Body of pancreas (tissue), 4 donors: ENCODE results near the gene ARSG. TPM values are rescaled to one million over a fixed set of nuclear protein-coding genes. Genes with fewer than 3 reads are reported as not detected.
"Not testable (repeated sequence)": the region's sequence is repeated elsewhere in the genome, so short reads cannot be mapped to it uniquely, and the experiment has no call there.

Experiments
- ATAC-seq: fragments of 150-250 bp; one replicate; pipeline ENCODE4 v1.9.1; 2016
- DNase-seq, 4 donors: peaks; one replicate each; pipeline ENCODE4 v3.0.0-alpha.2; 2019
- H3K27ac ChIP-seq, 4 donors: fragments of 200-600 bp; sonication (generic); 1 replicate in 3 of 4; 2 replicates in 1 of 4; pipeline versions ENCODE4 v1.5.1 to v1.6.1; 2016 to 2019; ENCODE audit warnings: mild to moderate bottlenecking in 1 of 4, mixed read lengths in 1 of 4, moderate library complexity in 1 of 4
- H3K27me3 ChIP-seq, 2 donors: fragments of 200-600 bp; sonication (generic); one replicate each; pipeline ENCODE4 v1.6.0; 2016; ENCODE audit warnings: mild to moderate bottlenecking in 1 of 2
- H3K36me3 ChIP-seq, 2 donors: fragments of 200-600 bp; sonication (generic); replicated peaks in 1 of 2; 2 replicates each; pipeline ENCODE4 v1.5.1; 2016; ENCODE audit warnings: low read depth in 2 of 2; ENCODE audit not compliant: insufficient read depth in 1 of 2
- H3K4me1 ChIP-seq: fragments of 200-600 bp; sonication (generic); one replicate; pipeline ENCODE4 v1.6.0; 2016
- H3K4me3 ChIP-seq, 2 donors: fragments of 200-600 bp; sonication (generic); 1 replicate in 1 of 2; 2 replicates in 1 of 2; pipeline ENCODE4 v1.5.1; 2016 to 2019
- H3K9me3 ChIP-seq, 3 donors: fragments of 200-600 bp; sonication (generic); 1 replicate in 2 of 3; 2 replicates in 1 of 3; pipeline ENCODE4 v1.5.1; 2016
- CTCF ChIP-seq, 7 experiments: fragments of 450-650 bp in 4 of 7; fragments of 200-600 bp in 3 of 7; sonication (generic) in 3 of 7; IDR thresholded peaks; one replicate each; pipeline ENCODE4 v1.5.1; 2016 to 2019; ENCODE audit warnings: antibody characterized with exemption in 7 of 7
- POLR2A ChIP-seq, 3 donors: fragments of 450-650 bp; IDR thresholded peaks; one replicate each; pipeline ENCODE4 v1.6.1; 2016; ENCODE audit warnings: antibody characterized with exemption in 3 of 3, mild to moderate bottlenecking in 2 of 3
- WGBS, 2 donors: methylation state at CpG; one replicate each; pipeline ENCODE4 v1.1.5; 2017; 5-methylcytosine and 5-hydroxymethylcytosine counted together
- intact Hi-C: fragments of 100-400 bp; cut with DNase I; formaldehyde crosslinking; loops from one replicate; pipeline ENCODE4 v1.15.1; 2023
- total RNA-seq, 2 donors: library from RNA; depleted of rRNA; stranded (reverse); fragments of >200 nt; gene quantifications; one replicate each; pipeline ENCODE4 v1.1.0, GENCODE V29; 2016

The ARSG gene
- total RNA-seq, 2 donors from 2014 or later: 0.52 to 1.6 TPM

GRCh38 chr17:68368387-68368786 is 77.1 kb downstream of the ARSG start:
- no peaks in the 10 kb centered on the region for H3K9me3 ChIP-seq
- H3K36me3 ChIP-seq: no peaks in the 10 kb centered on the region
- no peaks in the 10 kb centered on the region for H3K27me3 ChIP-seq
- DNase-seq: no peak
- no peaks in the 10 kb centered on the region for H3K4me1 ChIP-seq
- TF ChIP-seq POLR2A (IDR thresholded peaks at IDR 0.05) (no peak), CTCF (IDR thresholded peaks at IDR 0.05) (no peak)
- H3K4me3 ChIP-seq: no peak overlapping the region
- no peak for ATAC-seq
- WGBS, 2 donors: 64% methylated on average over 5 of the region's 5 CpGs; no CpG with 5 or more reads in 1 of the 2 donors
- no peak overlapping the region for H3K27ac ChIP-seq
- intact Hi-C loops: no loop called here

- peaks cover 35% of the 10 kb centered on the region for H3K4me1 ChIP-seq
- H3K27me3 ChIP-seq: no peaks in the 10 kb centered on the region
- no peak for ATAC-seq
- H3K27ac ChIP-seq: no peak overlapping the region
- H3K36me3 ChIP-seq: no peaks in the 10 kb centered on the region
- 95 to 96% methylated on average over 8 of the region's 8 CpGs for WGBS, 2 donors
- H3K4me3 ChIP-seq: no peak overlapping the region
- intact Hi-C loops: no loop called here
- TF ChIP-seq CTCF (IDR thresholded peaks at IDR 0.05) (no peak), POLR2A (IDR thresholded peaks at IDR 0.05) (no peak)
- DNase-seq: no peak
- H3K9me3 ChIP-seq: no peaks in the 10 kb centered on the region
Observed at GRCh38 chr17:68375566-68375965, 84.3 kb downstream of the ARSG start.

GRCh38 chr17:68376178-68376577 is 84.9 kb downstream of the ARSG start:
- H3K9me3 ChIP-seq, H3K27ac ChIP-seq, intact Hi-C loops, H3K27me3 ChIP-seq, ATAC-seq, H3K36me3 ChIP-seq, DNase-seq, H3K4me3 ChIP-seq: not testable (repeated sequence)
- peaks cover 35% of the 10 kb centered on the region for H3K4me1 ChIP-seq
- WGBS, 2 donors: 85 to 88% methylated on average over 2 of the region's 2 CpGs

- no peaks in the 10 kb centered on the region for H3K9me3 ChIP-seq
- H3K36me3 ChIP-seq: no peaks in the 10 kb centered on the region
- no peak for ATAC-seq
- no peak overlapping the region for H3K4me3 ChIP-seq
- intact Hi-C loops: no loop called here
- 48 to 62% methylated on average over 7 to 8 of the region's 8 CpGs for WGBS, 2 donors
- no peaks in the 10 kb centered on the region for H3K27me3 ChIP-seq
- no peak for TF ChIP-seq CTCF (IDR thresholded peaks at IDR 0.05)
- TF ChIP-seq POLR2A (IDR thresholded peaks at IDR 0.05): no peak
- H3K4me1 ChIP-seq: peaks cover 35% of the 10 kb centered on the region
- peak overlapping the region; percentile 89 to 96 (median 92) for H3K27ac ChIP-seq
- no peak for DNase-seq
Observed at GRCh38 chr17:68377771-68378267, 86.5 kb downstream of the ARSG start.

- no peaks in the 10 kb centered on the region for H3K36me3 ChIP-seq
- WGBS, 2 donors: 8 to 17% methylated on average over 16 to 21 of the region's 21 CpGs
- no peak overlapping the region for H3K4me3 ChIP-seq
- ATAC-seq: peak; percentile 89
- peaks cover 35% of the 10 kb centered on the region for H3K4me1 ChIP-seq
- H3K27me3 ChIP-seq: no peaks in the 10 kb centered on the region
- peak; percentile 85 to 92 (median 89) for DNase-seq
- intact Hi-C loops: no loop called here
- TF ChIP-seq CTCF (IDR thresholded peaks at IDR 0.05) (no peak), POLR2A (IDR thresholded peaks at IDR 0.05) (peak in 2 of 3 donors; percentile 72 to 82)
- peak overlapping the region; percentile 89 to 96 (median 92) for H3K27ac ChIP-seq
- H3K9me3 ChIP-seq: no peaks in the 10 kb centered on the region
Observed at GRCh38 chr17:68378268-68379176, 87.2 kb downstream of the ARSG start.
